ENCODE data around the gene CACNB2.

DNA sequence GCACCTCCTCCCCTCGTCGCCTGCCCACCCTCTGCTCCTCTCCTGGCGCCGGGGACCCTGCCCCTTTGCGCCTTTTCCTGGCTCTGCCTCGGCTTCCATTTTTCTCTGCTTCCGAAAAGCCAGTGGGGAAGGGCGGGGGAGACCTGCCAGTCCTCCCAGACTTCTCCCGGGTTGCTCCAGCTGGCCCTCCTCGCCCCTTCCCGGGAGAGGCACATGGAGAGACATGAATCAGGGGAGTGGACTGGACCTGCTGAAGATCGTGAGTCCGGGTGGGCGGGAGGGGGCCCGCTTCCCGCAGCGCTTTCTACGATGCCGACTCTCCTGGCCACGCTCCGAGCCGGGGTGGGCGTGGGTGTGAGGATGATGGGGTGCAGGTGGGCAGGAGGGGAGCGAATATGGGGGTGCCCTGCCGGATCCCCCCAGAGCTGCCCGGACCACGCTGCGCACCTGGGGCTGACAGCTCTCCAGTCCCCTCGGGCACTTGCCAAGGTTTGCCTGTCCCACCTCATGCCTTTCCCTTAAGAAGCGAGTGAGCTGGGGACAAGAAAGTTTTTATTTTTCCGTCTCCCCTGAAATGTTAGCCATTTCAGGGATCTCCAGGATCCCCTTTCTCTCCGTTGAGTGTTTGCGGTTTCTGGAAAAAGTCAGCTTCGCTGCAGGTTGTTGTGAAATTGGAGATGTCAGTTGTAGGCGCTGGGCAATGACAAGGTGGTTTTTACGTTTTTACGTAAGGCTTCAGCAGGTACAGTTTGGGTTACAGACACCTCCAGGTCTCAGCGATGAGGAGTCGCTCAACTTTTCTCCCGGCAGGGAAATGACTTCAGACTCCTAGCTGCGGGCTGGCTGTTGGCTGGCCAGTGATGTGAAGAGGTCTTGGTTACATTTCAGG lies 977 bp downstream of the CACNB2 start:
- TF ChIP-seq POLR2AphosphoS5 (IDR thresholded peaks at IDR 0.05), result no peak
- TF ChIP-seq, protein P1, sequence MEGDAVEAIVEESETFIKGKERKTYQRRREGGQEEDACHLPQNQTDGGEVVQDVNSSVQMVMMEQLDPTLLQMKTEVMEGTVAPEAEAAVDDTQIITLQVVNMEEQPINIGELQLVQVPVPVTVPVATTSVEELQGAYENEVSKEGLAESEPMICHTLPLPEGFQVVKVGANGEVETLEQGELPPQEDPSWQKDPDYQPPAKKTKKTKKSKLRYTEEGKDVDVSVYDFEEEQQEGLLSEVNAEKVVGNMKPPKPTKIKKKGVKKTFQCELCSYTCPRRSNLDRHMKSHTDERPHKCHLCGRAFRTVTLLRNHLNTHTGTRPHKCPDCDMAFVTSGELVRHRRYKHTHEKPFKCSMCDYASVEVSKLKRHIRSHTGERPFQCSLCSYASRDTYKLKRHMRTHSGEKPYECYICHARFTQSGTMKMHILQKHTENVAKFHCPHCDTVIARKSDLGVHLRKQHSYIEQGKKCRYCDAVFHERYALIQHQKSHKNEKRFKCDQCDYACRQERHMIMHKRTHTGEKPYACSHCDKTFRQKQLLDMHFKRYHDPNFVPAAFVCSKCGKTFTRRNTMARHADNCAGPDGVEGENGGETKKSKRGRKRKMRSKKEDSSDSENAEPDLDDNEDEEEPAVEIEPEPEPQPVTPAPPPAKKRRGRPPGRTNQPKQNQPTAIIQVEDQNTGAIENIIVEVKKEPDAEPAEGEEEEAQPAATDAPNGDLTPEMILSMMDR (IDR thresholded peaks at IDR 0.05), result no peak

All from prostate gland (tissue), 2 donors.